HUES64 (cell line): ENCODE data around the gene ANKHD1.

Experiments used
- H3K27ac ChIP-seq: 2 replicates; pipeline ENCODE4 v1.7.0; 2013; ENCODE audit warnings: low read depth, low read length, inconsistent platforms
- H3K27me3 ChIP-seq: 2 replicates; pipeline ENCODE4 v1.6.1; 2013; ENCODE audit warnings: mild to moderate bottlenecking, low read length; ENCODE audit not compliant: insufficient read depth
- H3K36me3 ChIP-seq: 2 replicates; pipeline ENCODE4 v1.6.1; 2013; ENCODE audit warnings: mild to moderate bottlenecking, low read length; ENCODE audit not compliant: insufficient read depth
- H3K4me1 ChIP-seq: 2 replicates; pipeline ENCODE4 v1.6.1; 2013; ENCODE audit warnings: mild to moderate bottlenecking, low read length, moderate library complexity; ENCODE audit not compliant: insufficient read depth
- H3K4me3 ChIP-seq: 2 replicates; pipeline ENCODE4 v1.5.1; 2013; ENCODE audit warnings: mild to moderate bottlenecking, low read length, moderate library complexity
- H3K9ac ChIP-seq: 2 replicates; pipeline ENCODE4 v1.6.1; 2013; ENCODE audit warnings: mild to moderate bottlenecking, low read depth, low read length
- H3K9me3 ChIP-seq: 2 replicates; pipeline ENCODE4 v1.6.1; 2013; ENCODE audit warnings: low read depth, low read length; ENCODE audit not compliant: insufficient read depth
- WGBS: fragments of 150-250, 120-280 bp; methylation state at CpG from one replicate; pipeline ENCODE4 v1.1.7; 2013; ENCODE audit warnings: missing lambda C conversion rate; 5-methylcytosine and 5-hydroxymethylcytosine counted together

The ANKHD1 gene

GRCh38 chr5:140567136-140567818 lies 165.6 kb downstream of the ANKHD1 start:
- no peak overlapping the region for H3K27ac ChIP-seq
- H3K9ac ChIP-seq = no peak overlapping the region
- no peaks in the 10 kb centered on the region for H3K9me3 ChIP-seq
- 95% methylated on average over 22 of the region's 22 CpGs for WGBS
- H3K36me3 ChIP-seq = peaks cover 24% of the 10 kb centered on the region
- peaks cover 5% of the 10 kb centered on the region; the same call in 1 of the 2 replicates for H3K4me1 ChIP-seq
- no peaks in the 10 kb centered on the region for H3K27me3 ChIP-seq
- H3K4me3 ChIP-seq = no peak overlapping the region

DNA sequence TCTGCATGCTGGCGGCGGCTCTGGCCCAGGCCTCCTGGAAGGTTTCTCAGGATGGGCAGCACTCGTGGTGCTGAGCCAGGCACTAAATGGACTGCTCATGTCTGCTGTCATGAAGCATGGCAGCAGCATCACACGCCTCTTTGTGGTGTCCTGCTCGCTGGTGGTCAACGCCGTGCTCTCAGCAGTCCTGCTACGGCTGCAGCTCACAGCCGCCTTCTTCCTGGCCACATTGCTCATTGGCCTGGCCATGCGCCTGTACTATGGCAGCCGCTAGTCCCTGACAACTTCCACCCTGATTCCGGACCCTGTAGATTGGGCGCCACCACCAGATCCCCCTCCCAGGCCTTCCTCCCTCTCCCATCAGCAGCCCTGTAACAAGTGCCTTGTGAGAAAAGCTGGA lies 166.2 kb downstream of the ANKHD1 start:
- Histone ChIP-seq H3K36me3 (peaks cover 24% of the 10 kb centered on the region), H3K4me1 (peaks cover 5% of the 10 kb centered on the region; the same call in 1 of the 2 replicates), H3K9ac (no peak overlapping the region), H3K4me3 (no peak overlapping the region), H3K27me3 (no peaks in the 10 kb centered on the region), H3K27ac (no peak overlapping the region), H3K9me3 (no peaks in the 10 kb centered on the region)
- WGBS = 94% methylated on average over 13 of the region's 13 CpGs

GRCh38 chr5:140568443-140569063 lies 166.9 kb downstream of the ANKHD1 start:
- H3K27ac ChIP-seq = no peak overlapping the region
- no peak overlapping the region for H3K4me3 ChIP-seq
- no peaks in the 10 kb centered on the region for H3K27me3 ChIP-seq
- H3K4me1 ChIP-seq = peaks cover 5% of the 10 kb centered on the region; the same call in 1 of the 2 replicates
- H3K36me3 ChIP-seq = peaks cover 24% of the 10 kb centered on the region
- H3K9me3 ChIP-seq = no peaks in the 10 kb centered on the region
- no peak overlapping the region for H3K9ac ChIP-seq
- WGBS = 92% methylated on average over 2 of the region's 2 CpGs

DNA sequence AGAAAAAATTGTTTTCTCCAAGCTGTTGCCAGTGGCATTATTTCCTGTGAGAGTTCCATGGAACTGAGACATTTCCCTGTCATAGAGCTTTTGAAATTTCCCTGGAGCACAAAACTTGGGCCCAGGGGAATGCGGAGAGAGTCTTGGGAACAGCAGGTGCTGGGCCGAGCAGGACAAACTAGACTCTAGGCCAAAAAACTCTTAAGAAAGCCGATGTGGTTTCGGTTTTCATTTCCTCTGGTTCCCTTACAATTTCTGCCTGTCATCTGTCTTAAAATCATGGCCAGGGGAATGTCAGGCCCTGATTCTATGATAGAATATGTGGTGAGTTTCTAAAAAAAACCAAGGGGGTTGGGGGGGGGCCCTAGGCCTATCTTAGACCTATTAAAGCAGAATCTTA lies 167.6 kb downstream of the ANKHD1 start:
- no peaks in the 10 kb centered on the region for H3K27me3 ChIP-seq
- 91% methylated on average over 4 of the region's 4 CpGs for WGBS
- no peak overlapping the region for H3K27ac ChIP-seq
- H3K36me3 ChIP-seq = peaks cover 24% of the 10 kb centered on the region
- peaks cover 5% of the 10 kb centered on the region; the same call in 1 of the 2 replicates for H3K4me1 ChIP-seq
- no peaks in the 10 kb centered on the region for H3K9me3 ChIP-seq
- no peak overlapping the region for H3K9ac ChIP-seq
- no peak overlapping the region for H3K4me3 ChIP-seq

DNA sequence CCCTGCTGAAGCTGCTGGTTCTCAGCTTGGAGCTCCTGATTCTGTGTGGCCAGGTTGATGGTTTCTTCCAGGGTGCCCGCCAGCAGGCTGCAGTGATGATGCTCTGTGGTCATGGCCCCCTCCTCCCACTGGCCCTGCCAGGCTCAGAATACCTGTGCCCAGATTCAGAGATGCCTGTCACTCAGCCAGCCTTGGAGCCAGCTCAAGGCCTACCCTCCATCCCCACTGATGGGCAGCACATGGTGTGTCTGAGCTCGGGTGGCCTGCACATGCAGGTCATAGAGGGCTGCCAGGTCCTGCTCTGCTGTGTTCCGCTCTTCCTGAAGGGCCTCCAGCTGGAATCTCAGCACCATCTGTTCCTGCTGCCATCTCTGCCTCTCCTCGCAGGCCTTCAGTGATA lies 168.4 kb downstream of the ANKHD1 start:
- no peak overlapping the region for H3K9ac ChIP-seq
- H3K9me3 ChIP-seq = no peaks in the 10 kb centered on the region
- H3K27me3 ChIP-seq = no peaks in the 10 kb centered on the region
- no peak overlapping the region for H3K27ac ChIP-seq
- peaks cover 5% of the 10 kb centered on the region; the same call in 1 of the 2 replicates for H3K4me1 ChIP-seq
- H3K36me3 ChIP-seq = peaks cover 24% of the 10 kb centered on the region
- no peak overlapping the region for H3K4me3 ChIP-seq
- WGBS = 90% methylated on average over 4 of the region's 4 CpGs

- no peak overlapping the region for H3K9ac ChIP-seq
- no peaks in the 10 kb centered on the region for H3K9me3 ChIP-seq
- peaks cover 24% of the 10 kb centered on the region for H3K36me3 ChIP-seq
- WGBS = 91% methylated on average over 1 of the region's 1 CpG
- H3K27me3 ChIP-seq = no peaks in the 10 kb centered on the region
- peaks cover 2% of the 10 kb centered on the region; the same call in 1 of the 2 replicates for H3K4me1 ChIP-seq
- H3K4me3 ChIP-seq = no peak overlapping the region
- no peak overlapping the region for H3K27ac ChIP-seq
Measured at GRCh38 chr5:140570488-140570887, 168.9 kb downstream of the ANKHD1 start.

DNA sequence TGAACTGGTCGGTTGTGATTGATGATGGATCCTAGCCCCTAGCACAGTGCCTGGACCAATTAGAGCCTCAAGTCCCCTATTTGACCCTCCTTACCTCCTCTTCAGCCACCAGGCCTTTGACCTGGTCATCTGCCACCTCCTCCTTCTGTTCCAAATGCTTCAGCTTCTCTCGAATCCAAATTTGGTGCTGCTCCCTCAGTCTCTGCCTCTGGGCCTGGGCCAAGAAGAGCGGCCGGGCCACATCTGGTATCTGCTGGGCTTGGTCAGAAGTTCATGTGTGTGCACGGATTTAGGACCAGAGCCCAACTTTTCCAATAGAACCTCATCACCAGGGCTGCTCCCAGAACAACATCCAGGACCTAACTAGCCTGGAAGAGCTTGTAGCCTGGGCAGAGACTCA lies 169.5 kb downstream of the ANKHD1 start:
- H3K27ac ChIP-seq = no peak overlapping the region
- no peaks in the 10 kb centered on the region for H3K9me3 ChIP-seq
- no peak overlapping the region for H3K9ac ChIP-seq
- no peaks in the 10 kb centered on the region for H3K27me3 ChIP-seq
- 90% methylated on average over 5 of the region's 5 CpGs for WGBS
- H3K4me1 ChIP-seq = no peaks in the 10 kb centered on the region
- H3K4me3 ChIP-seq = no peak overlapping the region
- peaks cover 19% of the 10 kb centered on the region for H3K36me3 ChIP-seq

DNA sequence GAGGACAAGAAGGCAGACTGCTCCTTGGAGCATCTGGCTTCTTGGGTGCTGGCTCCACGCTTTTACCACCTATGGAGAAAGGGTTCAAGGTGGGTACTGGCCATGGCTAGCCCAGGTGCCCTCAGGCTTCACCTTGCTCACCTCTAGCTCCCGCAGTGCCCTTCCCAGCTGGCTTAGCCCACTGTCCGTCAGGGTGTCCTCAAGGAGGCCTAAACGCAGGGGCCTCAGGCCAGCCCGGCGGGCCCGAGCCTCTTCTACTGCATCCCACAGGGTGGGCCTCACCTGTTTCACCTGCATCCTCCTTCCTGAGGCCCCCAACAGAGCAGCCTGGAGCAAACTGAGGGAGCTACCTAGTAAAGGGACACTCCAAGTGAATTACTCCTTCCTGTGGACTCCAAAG lies 172.1 kb downstream of the ANKHD1 start:
- Histone ChIP-seq H3K9ac (no peak overlapping the region), H3K4me3 (no peak overlapping the region)
- 91% methylated on average over 7 of the region's 7 CpGs for WGBS

GRCh38 chr5:140574165-140574564 lies 172.5 kb downstream of the ANKHD1 start:
- no peaks in the 10 kb centered on the region for H3K9me3 ChIP-seq
- 55% methylated on average over 2 of the region's 3 CpGs for WGBS
- no peaks in the 10 kb centered on the region for H3K4me1 ChIP-seq
- no peak overlapping the region for H3K27ac ChIP-seq
- no peak overlapping the region for H3K4me3 ChIP-seq
- no peak overlapping the region for H3K9ac ChIP-seq
- no peaks in the 10 kb centered on the region for H3K36me3 ChIP-seq
- no peaks in the 10 kb centered on the region for H3K27me3 ChIP-seq

More for the DNA sequence above, 172.1 kb downstream of the ANKHD1 start:
- no peaks in the 10 kb centered on the region for H3K36me3 ChIP-seq
- no peak overlapping the region for H3K27ac ChIP-seq
- no peaks in the 10 kb centered on the region for H3K27me3 ChIP-seq
- no peaks in the 10 kb centered on the region for H3K9me3 ChIP-seq
- no peaks in the 10 kb centered on the region for H3K4me1 ChIP-seq

- no peak overlapping the region for H3K4me3 ChIP-seq
- H3K4me1 ChIP-seq = no peaks in the 10 kb centered on the region
- no peaks in the 10 kb centered on the region for H3K36me3 ChIP-seq
- no peak overlapping the region for H3K9ac ChIP-seq
- H3K9me3 ChIP-seq = no peaks in the 10 kb centered on the region
- WGBS = 86% methylated on average over 7 of the region's 8 CpGs
- no peak overlapping the region for H3K27ac ChIP-seq
- H3K27me3 ChIP-seq = no peaks in the 10 kb centered on the region
Measured at GRCh38 chr5:140575309-140575708, 173.7 kb downstream of the ANKHD1 start.

DNA sequence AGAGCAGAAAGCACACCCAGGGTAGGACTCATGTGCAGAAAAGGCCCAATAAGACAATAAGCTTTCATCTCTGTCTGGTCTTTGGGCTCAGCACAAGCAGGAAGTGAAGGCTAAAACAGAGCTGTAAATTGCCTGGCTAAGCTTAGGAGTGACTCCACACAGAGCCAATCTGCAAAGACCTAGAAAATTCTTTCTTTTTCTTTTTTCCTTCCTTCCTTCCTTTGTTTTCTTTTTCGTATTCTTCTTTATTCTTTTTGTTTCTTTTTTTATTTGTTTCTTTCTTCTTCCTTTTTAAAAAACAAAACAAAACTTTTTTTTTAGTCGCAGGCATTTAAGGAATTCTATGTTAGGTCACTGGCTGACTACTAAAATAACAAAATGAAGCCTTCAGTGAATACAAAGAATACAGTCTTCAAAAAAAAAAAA lies 175.2 kb downstream of the ANKHD1 start:
- 80% methylated on average over 1 of the region's 2 CpGs for WGBS
- H3K36me3 ChIP-seq = no peaks in the 10 kb centered on the region
- no peaks in the 10 kb centered on the region for H3K9me3 ChIP-seq
- H3K4me3 ChIP-seq = no peak overlapping the region
- no peak overlapping the region for H3K27ac ChIP-seq
- H3K27me3 ChIP-seq = peaks cover 4% of the 10 kb centered on the region; the same call in 1 of the 2 replicates
- no peak overlapping the region for H3K9ac ChIP-seq
- H3K4me1 ChIP-seq = no peaks in the 10 kb centered on the region
